Measurements from ENCODE around the gene ABCD3.
"Not testable (repeated sequence)": the region's sequence is repeated elsewhere in the genome, so short reads cannot be mapped to it uniquely, and the experiment has no call there.

ABCD3 gene

DNA sequence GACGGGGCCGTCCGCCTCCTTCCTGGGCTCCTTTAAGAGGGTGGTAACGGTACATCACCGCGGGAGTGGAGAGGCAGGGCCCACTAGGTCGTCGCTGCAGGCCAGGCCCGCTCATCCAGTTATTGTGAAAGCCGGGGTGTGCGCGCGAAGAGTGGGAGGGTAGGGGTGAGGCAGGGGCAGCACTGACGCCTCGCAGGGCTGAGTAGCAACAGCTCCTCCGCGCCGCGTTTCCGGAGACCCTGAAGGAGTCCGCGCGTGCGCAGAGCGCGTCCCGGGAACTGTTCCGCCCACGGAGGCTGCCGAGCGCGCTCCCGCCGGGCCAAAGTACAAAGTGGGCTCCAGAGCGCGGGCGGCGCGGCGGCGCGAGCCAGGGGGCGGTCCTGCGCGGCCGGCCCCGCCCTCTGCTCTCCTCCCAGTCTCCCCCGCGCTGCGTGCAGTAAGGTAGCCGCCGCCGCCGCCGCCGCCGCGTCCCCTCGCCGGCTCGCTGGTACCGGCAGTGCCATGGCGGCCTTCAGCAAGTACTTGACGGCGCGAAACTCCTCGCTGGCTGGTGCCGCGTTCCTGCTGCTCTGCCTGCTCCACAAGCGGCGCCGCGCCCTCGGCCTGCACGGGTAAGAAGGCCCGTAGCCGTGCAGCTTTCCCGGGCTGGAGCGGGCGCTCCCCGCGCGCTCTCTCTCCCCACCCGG is at the start of gene ABCD3:
ABCD3 (plus strand) TSS at position 412 of the 686 bp plus-strand sequence; CDS start at position 502, 90 bp downstream.
- peak; percentile 86 for DNase-seq

DNA sequence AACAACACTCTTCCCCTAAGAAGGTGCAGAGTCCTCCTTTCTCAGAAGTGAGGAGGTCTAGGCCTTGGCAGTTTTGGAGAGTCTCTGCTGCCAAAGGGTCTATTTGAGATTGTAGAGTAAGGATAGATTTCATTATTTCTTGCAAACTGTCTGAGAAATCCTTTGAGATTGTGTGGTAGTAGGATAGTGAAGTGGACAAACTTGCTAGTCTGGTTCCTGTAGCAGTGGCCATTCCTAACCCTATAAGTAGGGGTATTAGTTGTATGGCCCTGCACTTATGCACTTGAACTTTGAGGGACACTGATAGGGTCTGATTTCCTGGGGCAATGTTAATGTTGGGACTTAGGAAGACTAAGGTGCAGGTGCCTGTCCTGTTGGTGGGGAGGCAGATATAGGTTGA is 45.4 kb upstream of the ABCD3 start:
- not testable (repeated sequence) for DNase-seq

DNA sequence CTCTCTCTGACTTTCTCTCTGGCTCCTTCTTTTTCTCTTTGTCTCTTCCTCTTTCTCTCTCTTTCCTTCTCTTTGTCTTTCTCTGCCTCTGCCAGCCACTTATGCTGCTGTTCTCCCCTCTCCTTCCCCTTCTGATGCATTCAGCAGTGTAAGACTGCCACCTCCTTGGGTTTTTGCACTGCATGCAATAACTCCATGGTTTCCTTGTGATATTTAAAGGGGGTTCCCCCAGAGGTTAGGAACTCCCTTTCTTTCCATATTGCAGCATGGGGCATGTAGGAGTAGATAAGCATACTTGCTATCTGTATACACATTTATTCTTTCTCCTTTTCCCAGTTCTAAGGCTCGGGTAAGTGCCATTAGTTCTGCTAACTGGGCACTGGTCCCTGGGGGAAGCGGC is 44.9 kb upstream of the ABCD3 start:
- DNase-seq = not testable (repeated sequence)

DNA sequence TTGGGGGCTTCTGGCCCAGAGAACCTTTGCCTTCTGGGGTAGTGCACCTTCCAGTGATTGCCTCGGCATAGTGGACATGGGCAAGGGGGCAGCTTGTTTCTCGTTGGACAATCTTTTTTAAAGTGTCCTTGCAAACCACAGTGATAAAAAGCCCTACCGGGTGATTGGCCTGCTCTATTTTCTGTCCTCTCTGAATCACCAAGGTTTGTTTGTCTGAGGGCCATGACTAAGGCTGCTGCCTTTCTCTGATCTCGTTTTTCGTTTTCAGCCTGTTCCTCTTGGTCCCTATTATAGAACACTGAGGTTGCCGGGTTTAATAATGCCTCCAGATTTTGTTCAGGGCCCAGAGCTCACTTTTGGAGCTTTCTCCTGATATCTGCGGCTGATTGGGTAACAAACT is 42.5 kb upstream of the ABCD3 start:
- DNase-seq = not testable (repeated sequence)

DNA sequence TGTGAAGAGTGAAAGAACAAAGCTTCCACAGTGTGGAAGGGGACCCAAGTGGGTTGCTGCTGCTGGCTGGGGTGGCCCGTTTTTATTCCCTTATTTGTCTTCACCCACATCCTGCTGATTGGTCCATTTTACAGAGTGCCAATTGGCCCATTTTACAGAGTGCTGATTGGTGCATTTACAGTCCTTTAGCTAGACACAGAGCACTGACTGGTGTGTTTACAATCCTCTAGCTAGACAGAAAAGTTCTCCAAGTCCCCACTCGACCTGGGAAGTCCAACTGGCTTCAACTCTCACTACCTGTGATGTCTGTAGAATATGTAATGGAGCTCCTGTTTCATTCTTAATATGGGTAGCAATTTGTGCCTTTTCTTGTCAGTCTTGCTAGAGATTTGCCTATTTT is 39.7 kb upstream of the ABCD3 start:
- DNase-seq = not testable (repeated sequence)

DNA sequence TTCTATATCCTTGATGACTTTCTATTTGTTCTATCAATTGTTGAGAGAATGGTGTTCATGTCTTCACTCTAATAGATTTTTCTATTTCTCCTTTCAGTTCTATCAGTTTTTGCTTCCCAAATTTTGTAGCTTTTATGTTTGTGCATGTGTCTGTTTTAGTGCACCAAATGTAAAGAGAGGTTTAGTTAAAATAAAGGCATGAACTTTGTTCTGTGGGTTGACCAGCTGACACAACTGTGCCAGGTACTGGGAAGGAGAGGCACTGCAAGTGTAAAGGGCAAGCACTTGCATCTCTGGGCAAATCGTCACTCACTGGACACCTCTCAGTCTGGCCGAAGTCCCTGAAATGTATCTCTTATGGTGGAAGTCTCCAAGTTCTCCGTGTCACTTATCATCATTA is 38.6 kb upstream of the ABCD3 start:
- no peak for DNase-seq

DNA sequence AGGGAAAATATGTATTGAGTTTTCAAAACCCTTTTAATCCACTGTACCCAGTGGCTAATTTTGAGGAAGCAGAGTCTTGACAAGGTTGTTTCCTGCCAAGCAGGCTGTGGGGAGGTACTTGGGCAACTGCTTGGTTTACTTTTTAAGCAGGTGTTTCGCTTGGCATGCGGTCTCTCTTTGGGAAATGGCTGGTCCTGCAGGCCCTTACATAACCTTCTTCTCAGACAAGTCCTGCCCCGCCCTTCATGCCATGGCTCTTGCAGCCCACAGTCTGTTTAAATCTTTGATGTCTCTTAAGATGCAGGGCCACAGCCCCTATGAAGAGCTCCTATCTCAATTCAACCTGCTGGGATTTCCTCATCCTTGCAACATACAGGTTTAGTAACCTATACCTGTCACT is 36.0 kb upstream of the ABCD3 start:
- no peak for DNase-seq

DNA sequence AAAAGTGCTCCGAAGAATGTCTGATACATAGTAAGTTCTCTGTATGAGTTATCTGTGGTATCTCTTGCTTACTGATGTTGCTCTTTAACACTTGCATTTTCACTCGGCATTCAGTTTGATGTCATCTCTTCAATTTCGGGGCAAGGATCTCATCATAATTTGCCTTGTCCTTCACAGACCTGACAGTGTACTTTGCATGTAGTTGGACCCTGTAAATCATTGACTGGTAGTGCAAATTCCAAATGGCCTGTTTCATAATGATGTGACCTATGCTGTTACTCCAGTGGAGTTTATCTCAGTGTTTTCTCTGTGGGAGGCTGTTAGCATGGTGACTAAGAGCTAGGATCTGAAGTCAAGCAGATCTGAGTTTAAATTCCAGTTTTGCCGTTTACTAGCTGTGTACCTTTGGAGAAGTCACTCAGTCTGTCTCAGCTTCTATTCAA is 34.2 kb upstream of the ABCD3 start:
- no peak for DNase-seq

DNA sequence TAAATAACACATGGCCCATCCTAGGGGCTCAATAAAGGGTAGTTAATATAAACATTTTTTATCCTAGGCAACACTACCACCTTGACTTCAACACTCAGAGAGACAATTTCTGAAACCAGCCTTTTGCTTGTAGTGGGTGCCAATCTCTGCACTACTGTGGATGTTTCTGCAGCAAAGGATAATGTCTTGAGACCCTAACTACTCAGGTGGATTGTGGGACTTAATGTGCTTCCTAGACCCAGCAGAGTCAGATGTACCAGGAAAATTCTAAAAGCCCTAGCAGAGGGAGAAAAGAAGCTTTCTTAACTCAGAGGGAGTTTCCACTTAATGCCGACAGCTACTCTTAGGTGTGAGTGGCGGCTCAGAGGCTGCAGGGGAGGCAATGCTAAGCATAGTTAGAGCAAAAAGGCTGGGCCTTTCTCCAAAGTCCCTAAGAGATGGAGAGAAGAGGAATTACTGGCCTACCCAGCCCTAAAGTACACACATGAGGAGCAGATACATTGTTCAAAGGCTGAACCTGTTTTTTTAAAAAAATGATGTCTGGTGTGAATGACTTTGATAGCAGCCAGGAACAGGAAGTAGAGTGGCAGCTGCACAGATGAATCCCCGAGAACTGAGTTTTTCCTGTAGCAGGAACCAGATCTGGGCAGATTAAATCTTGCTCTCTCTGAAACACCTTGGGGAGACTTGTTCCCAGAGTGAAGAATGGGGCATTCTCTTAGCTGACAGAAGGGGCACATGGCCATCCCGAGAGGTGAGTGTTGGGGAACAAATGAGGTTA is 33.5 kb upstream of the ABCD3 start:
- no peak for DNase-seq

DNA sequence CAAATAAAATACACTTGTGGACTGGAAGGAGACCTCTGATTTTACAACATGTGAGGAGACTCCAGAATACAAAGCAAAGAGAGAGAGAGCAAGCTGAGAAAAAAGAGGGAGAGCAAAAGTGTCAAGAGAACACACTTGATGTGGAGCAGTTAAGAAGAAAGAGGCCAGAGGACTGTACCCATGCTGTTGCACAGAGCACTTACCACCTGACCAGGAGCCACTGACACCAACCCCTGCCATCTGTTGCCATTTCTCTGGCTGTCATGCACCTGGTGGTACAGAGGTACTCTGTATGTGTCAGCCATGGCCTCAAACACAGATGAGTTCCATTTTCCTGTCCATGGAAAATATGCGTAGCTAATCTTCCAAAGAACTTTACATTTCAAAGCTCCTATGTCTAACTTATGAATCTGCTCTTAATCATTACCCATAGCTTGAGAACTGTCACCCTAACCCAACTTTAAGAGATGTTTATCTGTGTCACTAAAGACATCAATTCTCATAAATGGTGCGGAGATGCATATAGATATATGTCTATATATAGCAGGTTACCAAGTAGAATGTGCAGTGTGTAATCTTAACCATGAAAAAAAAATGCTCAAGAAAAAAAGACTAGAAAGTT is 32.8 kb upstream of the ABCD3 start:
- no peak for DNase-seq

DNA sequence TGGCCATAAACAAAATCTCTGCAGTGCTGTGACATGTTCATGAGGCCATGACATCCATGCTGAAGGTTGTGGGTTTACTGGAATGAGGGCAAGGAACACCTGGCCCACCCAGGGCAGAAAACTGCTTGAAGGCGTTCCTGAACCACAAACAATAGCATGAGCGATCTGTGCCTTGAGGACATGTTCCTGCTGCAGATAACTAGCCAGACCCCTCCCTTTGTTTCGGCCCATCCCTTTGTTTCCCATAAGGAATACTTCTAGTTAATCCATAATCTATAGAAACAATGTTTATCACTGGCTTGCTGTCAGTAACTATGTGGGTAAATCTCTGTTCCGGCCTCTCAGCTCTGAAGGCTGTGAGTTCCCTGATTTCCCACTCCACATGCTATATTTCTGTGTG is 28.9 kb upstream of the ABCD3 start:
- no peak for DNase-seq

DNA sequence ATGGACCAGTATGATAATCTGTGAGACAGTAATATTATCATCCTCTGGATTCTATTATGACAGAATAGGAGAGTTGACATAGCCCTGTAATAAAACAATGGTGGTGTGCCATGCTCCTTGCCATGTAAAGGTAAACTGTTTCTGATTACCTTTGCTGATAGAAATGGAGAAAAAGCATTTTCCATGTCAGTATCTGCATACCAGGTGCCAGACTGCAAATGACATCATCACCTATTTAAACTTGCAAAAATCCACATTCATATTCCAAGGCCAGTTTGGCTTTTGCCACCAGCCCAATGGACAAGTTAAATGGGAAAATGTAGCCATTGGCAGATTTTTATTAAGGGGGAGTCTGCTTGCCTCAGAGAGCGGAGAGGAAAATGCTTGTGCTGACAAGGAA is 23.9 kb upstream of the ABCD3 start:
- no peak for DNase-seq

DNA sequence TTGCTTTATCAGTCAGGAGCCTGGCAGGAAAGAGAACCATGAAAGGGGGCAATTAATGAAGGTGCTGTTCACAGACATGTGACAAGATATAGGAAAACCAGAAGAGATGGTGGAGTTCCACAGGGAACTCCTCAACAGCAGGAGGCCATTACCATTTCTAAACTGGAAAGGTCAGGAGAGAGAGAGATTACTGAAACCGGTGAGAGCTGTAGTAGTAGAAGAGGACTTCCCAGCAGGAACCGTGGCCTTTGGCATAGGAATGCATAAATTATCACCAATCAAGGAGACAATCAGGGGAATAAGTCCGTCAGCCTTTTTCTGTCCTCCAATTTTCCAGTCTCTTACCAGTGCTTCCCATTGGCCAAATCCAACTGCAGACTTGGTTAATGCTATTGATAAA is 23.0 kb upstream of the ABCD3 start:
- no peak for DNase-seq

DNA sequence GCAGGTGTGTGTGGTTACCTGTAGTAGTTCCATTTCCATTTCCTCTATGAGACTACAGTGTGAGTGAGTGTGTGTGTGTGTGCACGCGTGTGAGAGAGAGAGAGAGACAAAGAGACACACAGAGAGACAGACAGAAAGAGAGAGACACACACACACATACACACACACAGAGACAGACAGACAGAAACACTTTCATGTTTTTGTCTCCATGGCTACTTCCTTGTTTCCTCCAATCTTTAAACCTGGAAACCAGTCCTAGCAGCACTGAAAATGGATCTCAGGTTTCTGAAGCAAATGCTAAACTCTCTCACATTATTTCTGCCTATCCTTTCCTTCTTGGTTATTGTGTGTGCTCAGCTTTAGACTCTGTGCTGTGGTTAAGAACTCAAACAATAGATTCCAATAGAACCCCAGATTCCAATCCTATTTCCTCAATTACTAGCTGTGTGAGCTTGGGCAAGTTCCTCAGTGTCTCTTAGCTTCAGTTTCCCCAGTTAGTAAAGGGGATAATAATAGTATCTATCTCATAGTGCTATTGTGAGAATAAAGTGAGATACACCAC is 22.4 kb upstream of the ABCD3 start:
- no peak for DNase-seq

DNA sequence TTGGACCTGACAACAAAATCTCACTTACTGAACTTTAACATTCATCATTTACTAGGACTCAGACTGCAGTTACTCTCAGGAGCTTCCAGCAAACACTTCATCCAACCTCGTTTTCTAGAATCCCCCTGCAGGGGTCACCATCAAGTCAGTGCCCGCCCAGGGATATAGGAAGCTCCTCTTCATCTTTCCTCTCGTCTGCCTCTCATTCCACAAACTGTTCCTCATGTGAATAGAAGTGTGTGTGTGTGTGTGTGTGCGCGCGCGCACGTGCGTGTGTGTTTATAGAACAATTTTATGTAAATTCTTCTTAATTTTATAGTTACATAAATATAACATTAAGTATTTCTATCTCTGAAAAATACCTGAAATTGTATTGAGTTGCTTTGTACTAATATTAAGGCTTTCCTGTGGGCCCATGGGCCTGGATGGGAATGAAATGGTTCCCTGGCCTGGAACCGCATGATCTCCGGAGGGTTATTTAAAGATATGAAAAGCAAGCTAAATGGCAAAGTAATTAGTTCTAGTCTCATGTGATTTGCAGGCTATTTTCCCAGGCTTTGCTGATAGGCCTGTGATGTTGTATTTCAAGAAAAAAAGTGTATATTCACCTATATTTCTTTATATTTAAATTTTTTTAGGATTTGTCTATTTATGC is 21.7 kb upstream of the ABCD3 start:
- no peak for DNase-seq

DNA sequence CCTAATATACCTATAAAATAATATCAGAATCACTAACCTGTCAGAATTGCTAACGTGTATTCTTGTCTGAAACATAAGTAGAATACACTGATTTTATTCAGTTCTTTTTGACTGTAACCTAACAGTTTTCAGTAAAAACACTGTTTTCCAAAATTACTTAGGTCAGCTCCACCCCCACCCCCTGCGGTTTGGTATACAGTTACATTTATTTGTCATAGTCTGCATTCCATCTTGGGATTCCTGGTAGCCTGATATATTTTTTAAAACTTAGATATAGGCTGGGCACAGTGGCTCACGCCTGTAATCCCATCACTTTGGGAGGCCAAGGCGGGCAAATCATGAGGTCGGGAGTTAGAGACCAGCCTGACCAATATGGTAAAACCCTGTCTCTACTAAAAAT is 19.8 kb upstream of the ABCD3 start:
- no peak for DNase-seq

DNA sequence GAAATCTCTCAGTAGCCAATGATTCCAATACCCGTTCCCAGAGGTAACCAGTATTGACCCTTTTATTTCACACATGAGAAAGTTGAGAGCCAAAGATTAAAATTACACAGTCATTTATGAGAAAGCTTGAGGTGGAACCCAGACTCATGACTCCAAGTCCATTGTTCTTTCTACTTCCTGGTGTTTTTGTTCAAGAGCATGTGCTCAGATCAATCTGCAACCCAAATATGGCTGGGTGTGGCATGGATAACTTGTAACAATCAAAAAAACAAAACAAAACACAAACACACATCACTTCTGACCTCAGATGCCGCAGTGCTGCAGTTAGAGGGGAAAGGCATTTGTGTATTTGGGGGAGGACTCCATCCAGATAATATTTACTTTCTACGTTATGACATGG is 18.7 kb upstream of the ABCD3 start:
- DNase-seq = no peak

DNA sequence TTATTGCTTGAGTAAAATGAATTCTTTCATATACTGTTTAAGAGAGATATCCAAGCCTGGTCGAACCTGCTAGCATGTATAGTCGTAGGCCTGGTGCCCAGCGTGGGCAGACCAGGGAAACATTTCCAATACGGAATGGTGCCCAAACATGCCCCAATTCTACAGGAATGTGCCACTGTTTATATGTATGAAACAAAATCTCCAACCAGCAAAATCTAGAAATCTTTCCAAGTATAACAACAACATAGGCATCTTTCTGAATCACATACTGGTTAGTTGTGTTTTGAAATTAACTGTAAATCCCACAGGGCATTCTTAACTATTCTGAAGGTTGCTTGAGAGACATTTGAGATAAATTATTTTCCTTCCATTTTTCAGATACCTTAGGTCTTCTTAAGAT is 17.0 kb upstream of the ABCD3 start:
- DNase-seq = no peak

DNA sequence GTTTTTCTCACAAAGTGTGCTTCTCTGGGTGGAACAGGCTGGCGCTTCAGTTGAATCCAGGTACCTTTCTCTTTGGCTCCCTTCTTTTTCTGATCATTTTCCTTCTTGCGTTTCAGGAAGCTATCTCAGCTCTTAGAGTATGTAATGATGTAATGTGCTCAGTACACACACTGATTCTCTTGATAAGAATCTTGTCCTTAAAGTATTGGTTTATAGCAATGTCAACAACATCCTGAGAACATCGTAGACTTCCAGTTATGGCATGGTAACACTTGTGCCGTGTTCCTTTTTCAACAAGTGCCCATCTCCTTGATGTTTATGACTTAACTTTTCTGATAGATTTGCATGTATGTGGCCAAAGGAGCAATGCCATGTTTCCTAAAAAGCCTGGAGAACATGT is 11.7 kb upstream of the ABCD3 start:
- no peak for DNase-seq

DNA sequence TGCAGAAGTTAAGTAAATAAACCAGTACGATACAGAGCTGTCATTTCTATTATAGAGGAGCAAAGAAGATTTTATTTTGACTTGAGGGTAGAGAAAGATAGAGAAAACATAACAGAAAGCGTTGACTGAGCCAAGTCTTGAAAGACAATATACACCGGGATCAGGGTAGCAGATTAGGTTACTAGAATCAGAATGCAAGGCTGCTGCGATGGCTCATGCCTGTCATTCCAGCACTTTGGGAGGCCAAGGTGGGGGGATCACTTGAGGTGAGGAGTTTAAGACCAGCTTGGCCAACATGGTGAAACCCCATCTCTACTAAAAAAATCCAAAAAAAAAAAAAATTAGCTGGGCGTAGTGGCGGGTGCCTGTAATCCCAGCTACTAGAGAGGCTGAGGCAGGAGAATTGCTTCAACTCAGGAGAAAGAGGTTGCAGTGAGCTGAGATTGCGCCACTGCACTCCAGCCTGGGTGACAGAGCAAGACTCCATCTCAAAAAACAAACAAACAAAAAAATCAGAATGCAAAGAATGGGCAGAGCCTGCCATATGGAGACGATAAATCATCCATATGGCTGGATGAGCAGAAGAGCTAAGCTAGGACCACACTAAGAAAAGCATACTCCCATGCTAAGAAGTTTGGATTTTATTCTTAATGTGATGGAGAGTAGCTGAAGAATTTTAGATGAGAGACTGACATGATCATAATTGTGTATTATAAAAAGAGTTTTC is 9.9 kb upstream of the ABCD3 start:
- DNase-seq = peak; percentile 8

DNA sequence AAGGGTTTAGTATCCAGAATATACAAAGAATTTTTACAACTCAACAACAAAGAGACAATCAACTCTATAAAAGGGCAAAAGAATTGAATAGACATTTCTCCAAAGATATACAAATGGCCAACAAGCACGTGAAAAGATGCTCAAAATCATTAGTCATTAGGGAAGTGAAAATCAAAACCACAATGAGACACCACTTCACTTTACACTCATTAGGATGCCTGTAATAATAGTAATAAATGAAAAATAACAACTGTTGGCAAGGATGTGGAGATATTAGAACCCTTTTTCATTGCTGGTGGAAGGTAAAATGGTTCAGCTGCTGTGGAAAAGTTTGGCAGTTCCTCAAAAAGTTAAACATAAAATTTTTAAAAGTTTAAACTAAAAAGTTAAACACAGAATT is 7.0 kb upstream of the ABCD3 start:
- no peak for DNase-seq

DNA sequence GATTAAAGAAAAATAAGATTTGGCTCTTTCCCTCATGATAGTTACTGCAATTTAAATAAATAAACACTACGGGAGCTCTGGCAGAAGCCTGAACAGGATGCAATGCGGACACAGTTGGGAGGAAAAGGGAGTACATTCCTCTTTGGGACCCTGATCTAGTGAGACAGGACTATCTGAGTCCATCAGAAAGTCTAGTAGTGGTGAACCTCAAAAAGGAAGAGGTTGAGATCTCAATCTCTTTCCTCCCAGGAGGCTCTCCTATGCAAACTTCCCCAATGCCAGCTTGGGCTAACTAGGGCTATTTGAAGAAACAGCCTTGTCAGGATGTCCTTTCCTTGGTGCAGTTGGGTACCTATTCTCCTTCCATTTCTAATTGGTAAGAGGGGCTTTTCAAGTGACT is 4.9 kb upstream of the ABCD3 start:
- DNase-seq = no peak

Data from NCI-H2171 (cell line).